B cell (primary cell): ENCODE results near the gene WBP11.

ENCODE experiments used
- CTCF ChIP-seq: fragments of 200-600 bp; IDR thresholded peaks from one replicate; pipeline ENCODE4 v1.8.0; 2022; ENCODE audit warnings: antibody characterized with exemption, mild to moderate bottlenecking
- EZH2 ChIP-seq: IDR thresholded peaks from 2 replicates; pipeline ENCODE4 v1.6.1; 2012; ENCODE audit warnings: borderline replicate concordance, low read depth, mild to moderate bottlenecking, moderate library complexity, low read length; ENCODE audit not compliant: insufficient read depth, poor library complexity, severe bottlenecking

GRCh38 chr12:14780859-14781258 lies 22.4 kb downstream of the WBP11 start:
- TF ChIP-seq EZH2 (no peak), CTCF (no peak)
